K562 (cell line): ENCODE results near the gene KISS1R. TPM values are rescaled to one million over a fixed set of nuclear protein-coding genes. Genes with fewer than 3 reads are reported as not detected.

Experiments used
- ATAC-seq: fragments of 200-7000 bp; cut with Tn5 transposase; 3 replicates; pipeline ENCODE4 v1.9.1; 2020; ENCODE audit warnings: moderate library complexity
- BruUV-seq: library from RNA; stranded (reverse); fragments of 400-500 nt; replicated peaks from 2 replicates; lab custom pipeline; 2021; lab: Mats Ljungman, UMichigan
- CTCF ChIA-PET: fragments of 300-600 bp; formaldehyde crosslinking; extraction: SDS; loops from one replicate; lab custom pipeline; 2021; ENCODE audit warnings: low intra/inter-chr PET ratio; lab: Yijun Ruan, JAX
- POLR2A ChIA-PET: fragments of 300-600, 350-650 bp; sonication (Branson Sonifier 250); formaldehyde crosslinking; extraction: SDS; loops from one replicate; lab custom pipeline; 2021; ENCODE audit warnings: antibody characterized with exemption, inconsistent platforms; lab: Yijun Ruan, JAX
- DNase-seq, 4 experiments: peaks; one replicate each; pipeline versions ENCODE4 v3.0.0 to v3.0.0-alpha.2; 2011 to 2018; ENCODE audit warnings: low spot score in 3 of 4, mixed read lengths in 3 of 4; ENCODE audit errors: extremely low read depth in 1 of 4
- FAIRE-seq: peaks from 2 replicates; lab custom pipeline; 2011; peaks lifted over from hg19 to GRCh38; lab: Jason Lieb, UNC
- H2AFZ ChIP-seq: 2 replicates; pipeline ENCODE4 v1.6.0; 2011; ENCODE audit warnings: low read depth, low read length, control low read depth, inconsistent platforms
- H3K27ac ChIP-seq: fragments of 200-600 bp; 3 replicates; pipeline ENCODE4 v1.8.0; 2011; ENCODE audit warnings: low read depth, mild to moderate bottlenecking, control low read depth, inconsistent platforms, low read length, moderate library complexity, mixed read lengths; ENCODE audit errors: extremely low read depth
- H3K27me3 ChIP-seq, 2 experiments: fragments of 300-600 bp in 1 of 2; 2 replicates in 1 of 2; 3 replicates in 1 of 2; pipeline versions ENCODE4 v1.6.0 to v1.8.0; 2011; ENCODE audit warnings: inconsistent platforms in 2 of 2, low read length in 2 of 2, mild to moderate bottlenecking in 1 of 2, mixed read lengths in 1 of 2, moderate library complexity in 1 of 2; ENCODE audit not compliant: control insufficient read depth in 2 of 2, insufficient read depth in 2 of 2
- H3K36me3 ChIP-seq: fragments of 300-600 bp; 3 replicates; pipeline ENCODE4 v1.8.0; 2011; ENCODE audit warnings: mild to moderate bottlenecking, low read length, inconsistent platforms; ENCODE audit not compliant: control insufficient read depth, insufficient read depth
- H3K4me1 ChIP-seq, 2 experiments: fragments of 200-600 bp in 1 of 2; replicated peaks in 1 of 2; 2 replicates in 1 of 2; 3 replicates in 1 of 2; pipeline versions ENCODE4 v1.5.1 to v1.8.0; 2011; ENCODE audit warnings: inconsistent platforms in 2 of 2, low read length in 2 of 2, mild to moderate bottlenecking in 1 of 2, mixed read lengths in 1 of 2, moderate library complexity in 1 of 2; ENCODE audit not compliant: control insufficient read depth in 2 of 2, insufficient read depth in 2 of 2
- H3K4me2 ChIP-seq: 2 replicates; pipeline ENCODE4 v1.6.1; 2011; ENCODE audit warnings: low read length, control low read depth, inconsistent platforms, mixed read lengths; ENCODE audit not compliant: insufficient read depth
- H3K4me3 ChIP-seq: fragments of 200-600 bp; sonication (generic), shearing (Covaris generic); 2 replicates; pipeline ENCODE4 v1.5.1; 2016; ENCODE audit warnings: control low read depth, inconsistent platforms
- H3K79me2 ChIP-seq: fragments of 200-600 bp; 3 replicates; pipeline ENCODE4 v1.8.0; 2011; ENCODE audit warnings: low read length, inconsistent platforms; ENCODE audit not compliant: control insufficient read depth, insufficient read depth
- H3K9ac ChIP-seq, 2 experiments: 2 replicates each; pipeline versions ENCODE4 v1.6.0 to v1.6.1; 2011; ENCODE audit warnings: low read depth in 2 of 2, low read length in 2 of 2, control low read depth in 1 of 2, inconsistent platforms in 1 of 2, mild to moderate bottlenecking in 1 of 2, mixed read lengths in 1 of 2; ENCODE audit not compliant: insufficient read depth in 1 of 2
- H3K9me1 ChIP-seq: one replicate; pipeline ENCODE4 v1.6.0; 2011; ENCODE audit warnings: inconsistent platforms, mild to moderate bottlenecking, low read length, moderate library complexity; ENCODE audit not compliant: control insufficient read depth, insufficient read depth
- H3K9me3 ChIP-seq: replicated peaks from 2 replicates; pipeline ENCODE4 v1.5.1; 2011; ENCODE audit warnings: low read depth, low read length, inconsistent platforms; ENCODE audit not compliant: control insufficient read depth, insufficient read depth
- H4K20me1 ChIP-seq: replicated peaks from 2 replicates; pipeline ENCODE4 v1.6.1; 2011; ENCODE audit warnings: low read length, inconsistent platforms, mixed read lengths; ENCODE audit not compliant: control insufficient read depth, insufficient read depth
- BRCA1 ChIP-seq, 2 experiments: fragments of 450-650 bp in 1 of 2; sonication (generic) in 1 of 2; formaldehyde crosslinking in 1 of 2; IDR thresholded peaks; 2 replicates each; pipeline versions ENCODE4 v1.5.0 to v1.6.1; 2017 to 2020; ENCODE audit warnings: mild to moderate bottlenecking in 1 of 2, missing genetic modification reagents in 1 of 2
- CCAR2 ChIP-seq: fragments of 200-400 bp; formaldehyde crosslinking; IDR thresholded peaks from 2 replicates; pipeline ENCODE4 v1.6.1; 2017; ENCODE audit warnings: mild to moderate bottlenecking, low read depth, low read length
- FIP1L1 ChIP-seq: fragments of 200-400 bp; formaldehyde crosslinking; IDR thresholded peaks from 2 replicates; pipeline ENCODE4 v1.6.1; 2018; ENCODE audit warnings: mild to moderate bottlenecking, low read depth, low read length; ENCODE audit not compliant: poor library complexity, severe bottlenecking
- KDM1A ChIP-seq, 2 experiments: fragments of 450-650 bp; IDR thresholded peaks; 2 replicates each; pipeline ENCODE4 v1.6.1; 2016; ENCODE audit warnings: mild to moderate bottlenecking in 2 of 2
- NFIC ChIP-seq: fragments of 450-650 bp; IDR thresholded peaks from 2 replicates; pipeline ENCODE4 v1.6.1; 2017; ENCODE audit warnings: mild to moderate bottlenecking, inconsistent platforms
- NRF1 ChIP-seq, 2 experiments: fragments of 450-650 bp; IDR thresholded peaks in 1 of 2; conservative IDR thresholded peaks in 1 of 2; 2 replicates each; pipeline ENCODE4 v1.6.1; 2014; ENCODE audit warnings: mild to moderate bottlenecking in 2 of 2
- POLR2G ChIP-seq: fragments of 200-400 bp; formaldehyde crosslinking; IDR thresholded peaks from 2 replicates; pipeline ENCODE4 v1.6.1; 2017; ENCODE audit warnings: low read depth, mild to moderate bottlenecking, antibody characterized with exemption, low read length, moderate library complexity
- RBM22 ChIP-seq: fragments of 200-400 bp; formaldehyde crosslinking; IDR thresholded peaks from 2 replicates; pipeline ENCODE4 v1.6.1; 2018; ENCODE audit warnings: low read length, low read depth; ENCODE audit not compliant: poor library complexity, severe bottlenecking
- SP2 ChIP-seq: IDR thresholded peaks from 2 replicates; pipeline ENCODE4 v1.6.1; 2011; ENCODE audit warnings: mild to moderate bottlenecking, low read depth, low read length, moderate library complexity; ENCODE audit not compliant: poor library complexity, severe bottlenecking; ENCODE audit errors: extremely low read depth
- ZNF253 ChIP-seq: fragments of 250-450 bp; sonication (Bioruptor Pico); conservative IDR thresholded peaks from 2 replicates; pipeline ENCODE4 v1.6.1; 2021; ENCODE audit warnings: mild to moderate bottlenecking
- ZNF561 ChIP-seq: fragments of 450-650 bp; formaldehyde crosslinking; conservative IDR thresholded peaks from 2 replicates; pipeline ENCODE4 v1.4.0; 2020; ENCODE audit warnings: mild to moderate bottlenecking, moderate library complexity
- ZNF79 ChIP-seq: fragments of 250-450 bp; sonication (Bioruptor Pico); IDR thresholded peaks from 2 replicates; pipeline ENCODE4 v1.4.0; 2020; ENCODE audit warnings: low read depth, mild to moderate bottlenecking, moderate library complexity
- WGBS: fragments of 100-300 bp; shearing (Covaris generic); methylation state at CpG from one replicate; pipeline ENCODE4 v1.1.6; 2016; ENCODE audit warnings: low coverage, mixed read lengths; ENCODE audit not compliant: insufficient coverage; ENCODE audit errors: missing lambda C conversion rate; 5-methylcytosine and 5-hydroxymethylcytosine counted together
- in situ Hi-C: fragments of 300-500 bp; cut with MboI; formaldehyde crosslinking; loops from 4 replicates; pipeline ENCODE4 v1.15.0; 2018; ENCODE audit warnings: inconsistent platforms, mixed read lengths
- intact Hi-C: fragments of 100-400 bp; cut with micrococcal nuclease; formaldehyde crosslinking; loops from 2 replicates; pipeline ENCODE4 v1.14.2; 2022
- polyA plus RNA-seq, 8 experiments: library from polyadenylated mRNA; depleted of rRNA in 4 of 8; stranded (reverse) in 5 of 8; unstranded in 3 of 8; fragments of >200 nt; fragmentation: Nextera tagmentation in 2 of 8; fragmentation: Illumina TruSeq in 1 of 8; extraction: Ambion mirVana in 2 of 8; extraction: Trizol in 1 of 8; gene quantifications; 2 replicates each; pipeline versions ENCODE4 v1.2.1 to v1.2.3, GENCODE V29; 2011 to 2014; ENCODE audit warnings: inconsistent platforms in 1 of 8, missing spikeins in 1 of 8
- total RNA-seq, 7 experiments: library from RNA; depleted of rRNA in 6 of 7; stranded (reverse); fragments of >200 nt in 6 of 7; fragmentation: Illumina TruSeq in 2 of 7; extraction: Trizol in 2 of 7; gene quantifications; 2 replicates each; pipeline versions ENCODE4 v1.2.1 to v1.2.3, GENCODE V29; 2011 to 2021; ENCODE audit warnings: low replicate concordance in 1 of 7
- TF ChIP-seq, protein P1 (sequence below): IDR thresholded peaks from 2 replicates; pipeline ENCODE4 v1.6.1; 2011; ENCODE audit warnings: borderline replicate concordance, low read depth, mild to moderate bottlenecking, moderate library complexity, low read length; ENCODE audit not compliant: insufficient read depth, poor library complexity, severe bottlenecking
- TF ChIP-seq, protein P2 (sequence below): sonication (generic); formaldehyde crosslinking; IDR thresholded peaks from 2 replicates; pipeline ENCODE4 v1.8.1; 2023; ENCODE audit warnings: mild to moderate bottlenecking, missing genetic modification reagents
- TF ChIP-seq, protein P3 (sequence below): sonication (generic); formaldehyde crosslinking; IDR thresholded peaks from 2 replicates; pipeline ENCODE4 v1.8.0; 2022; ENCODE audit warnings: mild to moderate bottlenecking, missing genetic modification reagents

Gene KISS1R
- total and polyA plus RNA-seq, 9 of the 15 experiments (the other 6 are each of a cell fraction or from before 2014, with no cell fraction given) = 0.37 to 39.4 (median 2.0) TPM

DNA sequence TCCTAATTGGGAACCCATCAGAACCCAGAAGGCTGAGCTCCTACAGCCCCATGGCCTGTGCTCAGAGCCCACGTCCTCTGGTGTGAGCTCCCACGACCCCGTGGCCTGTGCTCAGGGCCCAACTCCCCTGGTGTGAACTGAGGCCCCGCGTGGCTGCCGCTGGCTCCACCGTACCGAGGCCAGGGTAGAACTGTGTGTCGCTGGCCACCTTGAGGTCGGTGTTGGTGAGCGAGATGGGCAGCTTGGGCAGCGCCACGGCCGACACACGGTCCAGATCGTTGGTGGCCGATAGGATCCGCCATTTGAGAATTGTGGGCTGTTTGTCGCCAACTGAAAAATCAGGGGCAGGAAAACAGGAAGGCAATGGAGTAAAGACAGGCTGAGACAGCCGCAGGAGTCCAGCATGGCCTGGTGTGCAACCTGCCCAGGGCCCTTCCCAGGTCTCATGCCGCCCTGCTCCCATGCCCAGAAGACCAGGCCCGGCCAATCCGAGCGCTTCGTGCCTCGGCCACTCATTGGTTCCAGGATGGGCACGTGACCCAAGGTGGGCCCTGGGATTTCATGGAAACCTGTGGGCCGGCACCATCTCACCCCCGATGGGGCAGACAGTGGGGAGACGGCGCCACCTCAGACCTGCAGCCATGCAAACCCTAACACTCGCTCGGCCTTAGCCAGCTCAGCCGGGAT, 35.6 kb upstream of the KISS1R start:
- no peaks in the 10 kb centered on the region; the same call in 1 of the 2 replicates for H4K20me1 ChIP-seq
- no TSS peak for BruUV-seq
- H3K27ac ChIP-seq = no peak overlapping the region
- H3K4me3 ChIP-seq = no peak overlapping the region
- H3K4me1 ChIP-seq = peaks cover 0 to 50% of the 10 kb centered on the region in 2 experiments; a peak in 2 of 5 replicates
- H3K9me1 ChIP-seq = no peaks in the 10 kb centered on the region
- no peaks in the 10 kb centered on the region for H3K27me3 ChIP-seq
- POLR2A ChIA-PET = interaction anchor here (0.9 to 3.1 kb wide), 4 partner anchors 11 to 85 kb away, joined by 3 to 11 read pairs (median 8); partner anchors contain the start of genes MED16, PTBP1 and RNU6-9
- no peak overlapping the region for H3K4me2 ChIP-seq
- in situ Hi-C loops = no loop called here
- 99% methylated on average over 23 of the region's 34 CpGs for WGBS
- no peak overlapping the region for H2AFZ ChIP-seq
- intact Hi-C loops = no loop called here
- H3K9me3 ChIP-seq = no peaks in the 10 kb centered on the region
- FAIRE-seq (no peak), ATAC-seq (no peak), DNase-seq (no peak)
- peaks cover 68% of the 10 kb centered on the region for H3K36me3 ChIP-seq
- peak overlapping the region in 1 of 2 experiments; percentile 9; a peak in 1 of 4 replicates for H3K9ac ChIP-seq
- no peaks in the 10 kb centered on the region for H3K79me2 ChIP-seq
- CTCF ChIA-PET = no interaction called here
- TF ChIP-seq, protein P1, sequence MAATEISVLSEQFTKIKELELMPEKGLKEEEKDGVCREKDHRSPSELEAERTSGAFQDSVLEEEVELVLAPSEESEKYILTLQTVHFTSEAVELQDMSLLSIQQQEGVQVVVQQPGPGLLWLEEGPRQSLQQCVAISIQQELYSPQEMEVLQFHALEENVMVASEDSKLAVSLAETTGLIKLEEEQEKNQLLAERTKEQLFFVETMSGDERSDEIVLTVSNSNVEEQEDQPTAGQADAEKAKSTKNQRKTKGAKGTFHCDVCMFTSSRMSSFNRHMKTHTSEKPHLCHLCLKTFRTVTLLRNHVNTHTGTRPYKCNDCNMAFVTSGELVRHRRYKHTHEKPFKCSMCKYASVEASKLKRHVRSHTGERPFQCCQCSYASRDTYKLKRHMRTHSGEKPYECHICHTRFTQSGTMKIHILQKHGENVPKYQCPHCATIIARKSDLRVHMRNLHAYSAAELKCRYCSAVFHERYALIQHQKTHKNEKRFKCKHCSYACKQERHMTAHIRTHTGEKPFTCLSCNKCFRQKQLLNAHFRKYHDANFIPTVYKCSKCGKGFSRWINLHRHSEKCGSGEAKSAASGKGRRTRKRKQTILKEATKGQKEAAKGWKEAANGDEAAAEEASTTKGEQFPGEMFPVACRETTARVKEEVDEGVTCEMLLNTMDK = no peak
- TF ChIP-seq ZNF79 (CRISPR knock-in tag) = no peak
- no peak for TF ChIP-seq BRCA1 (IDR thresholded peaks at IDR 0.05)
- TF ChIP-seq BRCA1 (CRISPR knock-in tag; IDR thresholded peaks at IDR 0.05) = no peak
- TF ChIP-seq NFIC = no peak
- no peak for TF ChIP-seq ZNF561 (CRISPR knock-in tag)
- no peak for TF ChIP-seq SP2
- TF ChIP-seq, protein P2, sequence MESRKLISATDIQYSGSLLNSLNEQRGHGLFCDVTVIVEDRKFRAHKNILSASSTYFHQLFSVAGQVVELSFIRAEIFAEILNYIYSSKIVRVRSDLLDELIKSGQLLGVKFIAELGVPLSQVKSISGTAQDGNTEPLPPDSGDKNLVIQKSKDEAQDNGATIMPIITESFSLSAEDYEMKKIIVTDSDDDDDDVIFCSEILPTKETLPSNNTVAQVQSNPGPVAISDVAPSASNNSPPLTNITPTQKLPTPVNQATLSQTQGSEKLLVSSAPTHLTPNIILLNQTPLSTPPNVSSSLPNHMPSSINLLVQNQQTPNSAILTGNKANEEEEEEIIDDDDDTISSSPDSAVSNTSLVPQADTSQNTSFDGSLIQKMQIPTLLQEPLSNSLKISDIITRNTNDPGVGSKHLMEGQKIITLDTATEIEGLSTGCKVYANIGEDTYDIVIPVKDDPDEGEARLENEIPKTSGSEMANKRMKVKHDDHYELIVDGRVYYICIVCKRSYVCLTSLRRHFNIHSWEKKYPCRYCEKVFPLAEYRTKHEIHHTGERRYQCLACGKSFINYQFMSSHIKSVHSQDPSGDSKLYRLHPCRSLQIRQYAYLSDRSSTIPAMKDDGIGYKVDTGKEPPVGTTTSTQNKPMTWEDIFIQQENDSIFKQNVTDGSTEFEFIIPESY = peak; percentile 52
- TF ChIP-seq, protein P3, sequence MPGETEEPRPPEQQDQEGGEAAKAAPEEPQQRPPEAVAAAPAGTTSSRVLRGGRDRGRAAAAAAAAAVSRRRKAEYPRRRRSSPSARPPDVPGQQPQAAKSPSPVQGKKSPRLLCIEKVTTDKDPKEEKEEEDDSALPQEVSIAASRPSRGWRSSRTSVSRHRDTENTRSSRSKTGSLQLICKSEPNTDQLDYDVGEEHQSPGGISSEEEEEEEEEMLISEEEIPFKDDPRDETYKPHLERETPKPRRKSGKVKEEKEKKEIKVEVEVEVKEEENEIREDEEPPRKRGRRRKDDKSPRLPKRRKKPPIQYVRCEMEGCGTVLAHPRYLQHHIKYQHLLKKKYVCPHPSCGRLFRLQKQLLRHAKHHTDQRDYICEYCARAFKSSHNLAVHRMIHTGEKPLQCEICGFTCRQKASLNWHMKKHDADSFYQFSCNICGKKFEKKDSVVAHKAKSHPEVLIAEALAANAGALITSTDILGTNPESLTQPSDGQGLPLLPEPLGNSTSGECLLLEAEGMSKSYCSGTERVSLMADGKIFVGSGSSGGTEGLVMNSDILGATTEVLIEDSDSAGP (CRISPR knock-in tag) = no peak
- 0 out of 2 replicates have a peak, but pooled peaks have one; percentile 7 for TF ChIP-seq POLR2G
- no peak for TF ChIP-seq KDM1A (IDR thresholded peaks at IDR 0.05)
- no peak for TF ChIP-seq NRF1 (conservative IDR thresholded peaks at IDR 0.05 in 1 of 2, IDR thresholded peaks at IDR 0.05 in 1 of 2)
- TF ChIP-seq ZNF253 (CRISPR knock-in tag) = no peak
- no peak for TF ChIP-seq CCAR2
- TF ChIP-seq RBM22 = no peak
- no peak for TF ChIP-seq FIP1L1
